CD4-positive, alpha-beta T cell (primary cell): Measurements from ENCODE around the gene SCN8A. TPM values are rescaled to one million over a fixed set of nuclear protein-coding genes. Genes with fewer than 3 reads are reported as not detected.
"Not testable (repeated sequence)": the region's sequence is repeated elsewhere in the genome, so short reads cannot be mapped to it uniquely, and the experiment has no call there.

Experiments
- ATAC-seq: fragments of 200-7000 bp; cut with Tn5 transposase; one replicate; pipeline ENCODE4 v1.10.0; 2022; ENCODE audit warnings: mild to moderate bottlenecking; ENCODE audit not compliant: poor library complexity
- CTCF ChIA-PET: fragments of 350-600 bp; sonication (Branson Sonifier 250); formaldehyde crosslinking; loops from one replicate; lab custom pipeline; 2021; ENCODE audit warnings: antibody characterized with exemption, inconsistent platforms; lab: Charles Lee
- POLR2A ChIA-PET: fragments of 350-600 bp; sonication (Branson Sonifier 250); formaldehyde crosslinking; loops from one replicate; lab custom pipeline; 2021; ENCODE audit warnings: antibody characterized with exemption, inconsistent platforms; lab: Charles Lee
- DNase-seq, 14 experiments: peaks; one replicate each; pipeline ENCODE4 v3.0.0-alpha.2; 2013 to 2020; ENCODE audit warnings: mixed read lengths in 2 of 14
- H3K27ac ChIP-seq, 2 donors: one replicate each; pipeline versions ENCODE4 v1.5.1 to v1.7.0; 2013; ENCODE audit warnings: low read length in 2 of 2, low read depth in 1 of 2, mild to moderate bottlenecking in 1 of 2
- H3K27me3 ChIP-seq, 2 experiments: 1 replicate in 1 of 2; 2 replicates in 1 of 2; pipeline versions ENCODE4 v1.6.1 to v1.7.0; 2013; ENCODE audit warnings: low read length in 2 of 2, control low read depth in 1 of 2, mild to moderate bottlenecking in 1 of 2, moderate library complexity in 1 of 2; ENCODE audit not compliant: insufficient read depth in 2 of 2, control insufficient read depth in 1 of 2
- H3K36me3 ChIP-seq: one replicate; pipeline ENCODE4 v1.6.1; 2013; ENCODE audit warnings: low read length, control low read depth; ENCODE audit not compliant: insufficient read depth
- H3K4me1 ChIP-seq: one replicate; pipeline ENCODE4 v1.6.1; 2013; ENCODE audit warnings: low read length, control low read depth; ENCODE audit not compliant: insufficient read depth
- H3K4me3 ChIP-seq: one replicate; pipeline ENCODE4 v1.5.1; 2013; ENCODE audit warnings: mild to moderate bottlenecking, low read length, moderate library complexity
- H3K9me3 ChIP-seq, 2 experiments: 1 replicate in 1 of 2; 2 replicates in 1 of 2; pipeline versions ENCODE4 v1.6.1 to v1.7.0; 2013; ENCODE audit warnings: low read length in 2 of 2, mild to moderate bottlenecking in 2 of 2, control low read depth in 1 of 2, moderate library complexity in 1 of 2; ENCODE audit not compliant: control insufficient read depth in 1 of 2, insufficient read depth in 1 of 2
- H3K27ac Mint-ChIP-seq: one replicate; pipeline ENCODE4 v1.8.0; 2020; ENCODE audit warnings: mixed read lengths
- H3K27me3 Mint-ChIP-seq: one replicate; pipeline ENCODE4 v1.8.0; 2021; ENCODE audit warnings: mixed read lengths
- H3K36me3 Mint-ChIP-seq: one replicate; pipeline ENCODE4 v1.8.0; 2021; ENCODE audit warnings: low read depth, mixed read lengths
- H3K4me1 Mint-ChIP-seq: one replicate; pipeline ENCODE4 v1.8.0; 2021; ENCODE audit warnings: low read depth, mixed read lengths
- H3K4me3 Mint-ChIP-seq: one replicate; pipeline ENCODE4 v1.8.0; 2020; ENCODE audit warnings: mild to moderate bottlenecking, mixed read lengths
- H3K9me3 Mint-ChIP-seq: one replicate; pipeline ENCODE4 v1.8.0; 2020; ENCODE audit warnings: mixed read lengths
- intact Hi-C, 2 experiments: fragments of 100-400 bp; cut with DNase I in 1 of 2; cut with micrococcal nuclease in 1 of 2; formaldehyde crosslinking; loops; one replicate each; pipeline versions ENCODE4 v1.15.1 to v1.9.0; 2023 to 2025; cut with DNase I, micrococcal nuclease
- total RNA-seq, 174 experiments: library from RNA in 2 of 174; stranded (reverse) in 2 of 174; gene quantifications; one replicate each; pipeline ENCODE4 v1.2.3 and lab custom pipeline; 2021 to 2026
- TF ChIP-seq, protein P1 (sequence below): fragments of 200-600 bp; IDR thresholded peaks from one replicate; pipeline ENCODE4 v1.8.0; 2022; ENCODE audit warnings: antibody characterized with exemption, mild to moderate bottlenecking

Gene SCN8A
- total RNA-seq, 2 experiments from 2014 or later, result 0.14 to 0.36 TPM

DNA sequence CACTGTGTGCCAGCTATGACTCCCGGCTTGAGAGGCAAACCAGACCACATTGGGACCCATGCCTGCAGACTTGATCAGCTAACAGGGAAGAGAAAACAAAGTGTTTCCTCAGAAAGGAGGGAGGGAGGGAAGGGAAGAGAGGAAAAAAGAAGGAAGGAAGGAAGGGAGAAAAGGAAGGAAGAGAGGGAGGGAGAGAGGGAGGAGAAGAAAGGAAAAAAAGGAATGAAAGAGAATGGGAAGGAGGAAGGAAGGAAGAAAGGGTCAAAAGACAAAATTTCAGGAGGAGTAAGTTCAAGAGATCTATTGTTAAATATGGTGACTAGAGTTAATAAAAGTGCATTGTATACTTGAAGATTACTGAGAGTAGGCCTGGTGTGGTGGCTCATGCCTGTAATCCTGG lies 238.6 kb downstream of the SCN8A start:
- POLR2A ChIA-PET, result interaction anchor here (1.5 kb wide), 1 partner anchor 9 kb away, joined by 10 read pairs; no protein-coding TSS in a partner anchor
- intact Hi-C loops, result loop anchor here in 1 of 2 experiments (10.0 kb wide), 1 partner anchor 245 kb away; the partner anchor contains the start of gene SMIM41

DNA sequence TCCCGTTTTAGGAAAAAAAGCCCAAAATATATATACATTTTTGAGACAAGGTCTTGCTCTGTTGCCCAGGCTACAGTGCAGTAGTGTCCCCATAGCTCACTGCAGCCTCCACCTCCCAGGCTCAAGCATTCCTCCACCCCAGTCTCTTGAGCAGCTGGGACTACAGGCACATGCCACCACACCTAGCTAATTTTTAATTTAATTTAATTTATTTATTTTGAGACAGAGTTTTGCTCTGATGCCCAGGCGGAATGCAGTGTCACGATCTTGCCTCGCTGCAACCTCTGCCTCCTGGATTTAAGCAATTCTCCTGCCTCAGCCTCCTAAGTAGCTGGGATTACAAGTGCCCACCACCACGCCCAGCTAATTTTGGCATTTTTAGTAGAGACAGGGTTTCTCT lies 240.8 kb downstream of the SCN8A start:
- Histone ChIP-seq H3K4me1 (peaks cover 33% of the 10 kb centered on the region), H3K27me3 (peaks cover 12 to 13% of the 10 kb centered on the region in 2 experiments)
- H3K4me3 ChIP-seq, H3K4me3 Mint-ChIP-seq, H3K36me3 ChIP-seq, intact Hi-C loops, H3K27ac Mint-ChIP-seq, DNase-seq, H3K36me3 Mint-ChIP-seq, H3K9me3 ChIP-seq, ATAC-seq, H3K9me3 Mint-ChIP-seq, H3K27ac ChIP-seq: not testable (repeated sequence)
- ChIA-PET POLR2A (interaction anchor here (0.8 to 2.9 kb wide), 2 partner anchors 11 to 409 kb away, joined by 3 to 14 read pairs; no protein-coding TSS in a partner anchor), CTCF (interaction anchor here (1.8 to 2.1 kb wide), 2 partner anchors 8 to 11 kb away, joined by 6 to 7 read pairs; no protein-coding TSS in a partner anchor)
- H3K27me3 Mint-ChIP-seq, result peaks cover 42% of the 10 kb centered on the region
- peaks cover 27% of the 10 kb centered on the region for H3K4me1 Mint-ChIP-seq

More for the DNA sequence above, 238.6 kb downstream of the SCN8A start:
- H3K27me3 Mint-ChIP-seq, result peaks cover 35% of the 10 kb centered on the region
- H3K9me3 ChIP-seq, result peaks cover 0 to 4% of the 10 kb centered on the region in 2 experiments
- CTCF ChIA-PET, result no interaction called here
- no peak overlapping the region for H3K4me3 Mint-ChIP-seq
- ATAC-seq (no peak), DNase-seq (no peak)
- no peak overlapping the region for H3K27ac Mint-ChIP-seq
- H3K4me3 ChIP-seq, result no peak overlapping the region
- no peaks in the 10 kb centered on the region for H3K36me3 ChIP-seq
- peaks cover 27% of the 10 kb centered on the region for H3K4me1 Mint-ChIP-seq
- H3K27me3 ChIP-seq, result peaks cover 5 to 8% of the 10 kb centered on the region in 2 experiments
- no peaks in the 10 kb centered on the region for H3K36me3 Mint-ChIP-seq
- H3K4me1 ChIP-seq, result peaks cover 35% of the 10 kb centered on the region
- TF ChIP-seq, protein P1, sequence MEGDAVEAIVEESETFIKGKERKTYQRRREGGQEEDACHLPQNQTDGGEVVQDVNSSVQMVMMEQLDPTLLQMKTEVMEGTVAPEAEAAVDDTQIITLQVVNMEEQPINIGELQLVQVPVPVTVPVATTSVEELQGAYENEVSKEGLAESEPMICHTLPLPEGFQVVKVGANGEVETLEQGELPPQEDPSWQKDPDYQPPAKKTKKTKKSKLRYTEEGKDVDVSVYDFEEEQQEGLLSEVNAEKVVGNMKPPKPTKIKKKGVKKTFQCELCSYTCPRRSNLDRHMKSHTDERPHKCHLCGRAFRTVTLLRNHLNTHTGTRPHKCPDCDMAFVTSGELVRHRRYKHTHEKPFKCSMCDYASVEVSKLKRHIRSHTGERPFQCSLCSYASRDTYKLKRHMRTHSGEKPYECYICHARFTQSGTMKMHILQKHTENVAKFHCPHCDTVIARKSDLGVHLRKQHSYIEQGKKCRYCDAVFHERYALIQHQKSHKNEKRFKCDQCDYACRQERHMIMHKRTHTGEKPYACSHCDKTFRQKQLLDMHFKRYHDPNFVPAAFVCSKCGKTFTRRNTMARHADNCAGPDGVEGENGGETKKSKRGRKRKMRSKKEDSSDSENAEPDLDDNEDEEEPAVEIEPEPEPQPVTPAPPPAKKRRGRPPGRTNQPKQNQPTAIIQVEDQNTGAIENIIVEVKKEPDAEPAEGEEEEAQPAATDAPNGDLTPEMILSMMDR, result no peak
- H3K9me3 Mint-ChIP-seq, result no peaks in the 10 kb centered on the region
- no peak overlapping the region for H3K27ac ChIP-seq

DNA sequence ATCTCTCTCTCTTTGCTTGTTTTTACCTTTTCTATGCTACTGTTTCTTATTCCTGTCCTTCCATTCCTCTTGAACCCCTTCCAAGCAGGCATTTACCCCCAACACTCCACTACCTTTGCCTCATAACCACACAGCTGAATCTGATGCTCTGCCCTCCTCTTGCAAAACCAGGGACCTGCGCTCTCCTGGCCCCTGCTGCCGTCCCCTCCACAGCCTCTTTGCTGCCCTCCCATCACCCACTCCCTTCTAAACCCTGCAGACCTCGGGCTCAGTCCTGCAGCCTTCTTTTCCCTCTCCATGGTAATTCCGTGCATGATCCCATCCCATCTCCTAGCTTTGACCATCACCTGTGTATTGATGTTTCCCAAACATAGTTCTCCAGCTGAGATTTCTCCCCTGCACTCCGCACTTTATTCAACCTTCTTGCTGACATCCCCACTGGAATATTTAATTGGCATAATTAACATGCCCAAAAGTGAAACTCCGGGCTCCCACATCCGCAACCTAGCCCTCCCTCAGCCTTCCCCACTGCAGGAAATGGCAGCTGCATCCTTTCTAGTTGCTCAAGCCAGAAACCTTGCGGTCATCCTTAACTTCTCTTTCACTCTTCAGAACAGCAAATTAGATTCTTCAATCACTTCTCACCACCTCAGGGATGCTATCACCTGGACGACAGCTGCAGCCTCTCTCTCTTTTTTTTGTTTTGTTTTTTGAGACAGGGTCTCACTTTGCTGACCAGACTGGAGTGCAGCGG lies 241.5 kb downstream of the SCN8A start:
- Histone ChIP-seq H3K36me3 (no peaks in the 10 kb centered on the region), H3K27me3 (peaks cover 12 to 19% of the 10 kb centered on the region in 2 experiments), H3K9me3 (peaks cover 0 to 5% of the 10 kb centered on the region in 2 experiments), H3K4me3 (no peak overlapping the region), H3K27ac (no peak overlapping the region), H3K4me1 (peaks cover 26% of the 10 kb centered on the region)
- H3K36me3 Mint-ChIP-seq, result no peaks in the 10 kb centered on the region
- ATAC-seq, result no peak
- peaks cover 26% of the 10 kb centered on the region for H3K4me1 Mint-ChIP-seq
- TF ChIP-seq, protein P1, result no peak
- peaks cover 44% of the 10 kb centered on the region for H3K27me3 Mint-ChIP-seq
- peak overlapping the region; percentile 55 for H3K4me3 Mint-ChIP-seq
- ChIA-PET POLR2A (interaction anchor here (0.8 to 2.9 kb wide), 2 partner anchors 12 to 409 kb away, joined by 3 to 14 read pairs; no protein-coding TSS in a partner anchor), CTCF (interaction anchor here (1.8 to 2.1 kb wide), 2 partner anchors 9 to 12 kb away, joined by 6 to 7 read pairs; no protein-coding TSS in a partner anchor)
- H3K9me3 Mint-ChIP-seq, result no peaks in the 10 kb centered on the region
- peak in 2 of 14 experiments; percentile 20 to 43 for DNase-seq
- intact Hi-C loops, result no loop called here
- no peak overlapping the region for H3K27ac Mint-ChIP-seq
